Measurements from ENCODE around the gene CUX1.

Gene CUX1

DNA sequence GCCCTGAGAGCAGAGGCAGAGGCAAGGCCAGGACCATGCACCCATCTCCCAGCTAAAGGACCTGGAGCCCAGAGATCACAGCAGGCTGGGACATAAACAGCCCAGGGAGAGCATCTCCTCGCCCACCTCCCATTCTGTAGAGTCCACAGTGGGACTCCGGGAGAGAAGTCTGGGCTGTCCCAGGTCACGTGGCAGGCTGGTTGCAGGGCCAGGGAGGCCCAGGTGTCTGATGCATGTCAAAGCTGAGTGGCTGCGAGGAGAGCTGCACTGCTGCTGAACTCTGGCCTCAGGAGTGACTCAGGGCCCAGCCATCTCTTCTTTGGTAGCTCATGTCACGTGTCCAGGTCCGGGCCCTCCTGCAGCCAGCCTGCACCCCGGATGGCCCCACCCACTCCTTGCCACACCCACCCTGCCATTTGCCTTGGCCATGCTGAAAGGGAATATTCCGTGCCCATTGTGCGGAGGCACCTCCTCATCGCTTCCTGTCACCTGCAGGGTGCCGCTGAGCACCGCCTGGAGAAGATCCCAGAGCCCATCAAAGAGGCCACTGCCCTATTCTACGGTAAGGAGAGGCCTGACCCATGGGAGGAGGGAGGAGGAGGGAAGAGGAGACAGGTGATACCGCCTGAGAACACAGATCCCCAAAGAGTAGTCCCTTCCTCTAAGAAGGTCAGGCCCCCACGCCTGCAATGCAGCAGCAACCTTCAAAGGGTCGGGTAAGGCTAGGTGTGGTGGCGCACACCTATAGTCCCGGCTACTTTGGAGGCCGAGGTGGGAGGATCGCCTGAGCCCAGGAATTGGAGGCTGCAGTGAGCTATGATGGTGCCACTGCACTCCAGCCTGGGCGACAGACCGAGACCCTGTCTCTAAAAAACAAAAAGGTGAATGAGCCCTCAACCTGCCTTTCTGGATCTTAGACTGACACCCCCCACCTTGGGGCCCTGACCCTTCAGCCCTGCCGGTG, 456.6 kb downstream of the CUX1 start:
- Histone ChIP-seq H3K4me3 (replicated peaks; ENCODE audit: insufficient read depth, low read length) (no peak overlapping the region), H3K27me3 (ENCODE audit: insufficient read depth, poor library complexity, severe bottlenecking) (no peaks in the 10 kb centered on the region), H3K27ac (replicated peaks) (no peak overlapping the region)
- no peak for DNase-seq (ENCODE audit: low read depth in 1 of 2, low spot score in 1 of 2)
- TF ChIP-seq REST (IDR thresholded peaks at IDR 0.05; ENCODE audit: insufficient replicate concordance, low read depth) (no peak), GABPA (IDR thresholded peaks at IDR 0.05; ENCODE audit: low read depth) (no peak), POLR2AphosphoS5 (IDR thresholded peaks at IDR 0.05; ENCODE audit: low read depth) (no peak), SPI1 (IDR thresholded peaks at IDR 0.05; ENCODE audit: borderline replicate concordance, low read depth) (no peak), CTCF (IDR thresholded peaks at IDR 0.05; ENCODE audit: insufficient read depth, low read length) (no peak)

DNA sequence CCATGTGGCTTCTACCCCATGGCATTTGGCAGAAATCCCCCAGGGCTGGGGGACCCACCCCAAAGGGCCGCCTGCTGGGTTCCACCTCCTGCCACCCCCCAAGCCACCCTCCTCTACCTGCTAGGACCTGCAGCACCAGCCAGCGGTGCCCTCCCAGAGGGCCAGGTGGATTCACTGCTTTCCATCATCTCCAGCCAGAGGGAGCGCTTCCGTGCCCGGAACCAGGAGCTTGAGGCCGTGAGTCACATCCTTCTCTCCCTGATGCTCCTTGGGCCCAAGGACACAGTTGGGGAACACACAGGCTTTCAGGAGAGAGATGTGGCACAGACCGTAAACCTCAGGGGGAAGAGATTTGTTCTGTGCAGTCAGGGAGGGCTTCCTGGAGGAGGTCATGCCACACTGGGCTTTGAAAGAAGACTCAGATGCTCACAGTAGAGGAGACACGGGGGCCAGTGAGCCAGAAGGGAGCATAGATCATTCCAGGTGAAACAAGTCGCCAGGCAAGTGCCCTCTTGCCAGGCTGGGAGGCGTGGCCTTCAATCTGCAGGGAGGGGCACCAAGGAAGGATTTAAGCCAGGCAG, 457.8 kb downstream of the CUX1 start:
- Histone ChIP-seq H3K27ac (replicated peaks) (no peak overlapping the region), H3K4me3 (replicated peaks; ENCODE audit: insufficient read depth, low read length) (no peak overlapping the region), H3K27me3 (ENCODE audit: insufficient read depth, poor library complexity, severe bottlenecking) (no peaks in the 10 kb centered on the region)
- DNase-seq (ENCODE audit: low read depth in 1 of 2, low spot score in 1 of 2): no peak
- TF ChIP-seq SPI1 (IDR thresholded peaks at IDR 0.05; ENCODE audit: borderline replicate concordance, low read depth) (no peak), REST (IDR thresholded peaks at IDR 0.05; ENCODE audit: insufficient replicate concordance, low read depth) (no peak), CTCF (IDR thresholded peaks at IDR 0.05; ENCODE audit: insufficient read depth, low read length) (no peak), POLR2AphosphoS5 (IDR thresholded peaks at IDR 0.05; ENCODE audit: low read depth) (no peak)

- H3K27me3 ChIP-seq (ENCODE audit: insufficient read depth, poor library complexity, severe bottlenecking): no peaks in the 10 kb centered on the region
Measured at GRCh38 chr7:102277901-102278300, 460.5 kb downstream of the CUX1 start.

More at GRCh38 chr7:102277901-102278300, 460.5 kb downstream of the CUX1 start:
- no peak for TF ChIP-seq REST (IDR thresholded peaks at IDR 0.05; ENCODE audit: insufficient replicate concordance, low read depth)
- TF ChIP-seq GABPA (IDR thresholded peaks at IDR 0.05; ENCODE audit: low read depth): no peak
- no peak for TF ChIP-seq POLR2AphosphoS5 (IDR thresholded peaks at IDR 0.05; ENCODE audit: low read depth)
- TF ChIP-seq SPI1 (IDR thresholded peaks at IDR 0.05; ENCODE audit: borderline replicate concordance, low read depth): no peak
- TF ChIP-seq CTCF (IDR thresholded peaks at IDR 0.05; ENCODE audit: insufficient read depth, low read length): no peak
- no peak overlapping the region for H3K4me3 ChIP-seq (replicated peaks; ENCODE audit: insufficient read depth, low read length)
- no peak overlapping the region for H3K27ac ChIP-seq (replicated peaks)
- no peak for DNase-seq (ENCODE audit: low read depth in 1 of 2, low spot score in 1 of 2)

Data from HL-60 (cell line).